Stimulated activated naive CD8-positive, alpha-beta T cell treated with anti-CD3 and anti-CD28 coated beads, Interleukin-15, Interleukin-2, amounts not matched to agents 100 ng/mL and 50 ng/mL, for 24 hours (primary cell): ENCODE measurements around the gene OSBPL6.
"Not testable (repeated sequence)": the region's sequence is repeated elsewhere in the genome, so short reads cannot be mapped to it uniquely, and the experiment has no call there.

Experiments used
- H3K27ac Mint-ChIP-seq: one replicate; pipeline ENCODE4 v1.8.0; 2021; ENCODE audit warnings: mild to moderate bottlenecking, mixed read lengths
- H3K27me3 Mint-ChIP-seq: one replicate; pipeline ENCODE4 v1.8.0; 2021; ENCODE audit warnings: mixed read lengths
- H3K36me3 Mint-ChIP-seq: one replicate; pipeline ENCODE4 v1.8.0; 2021; ENCODE audit warnings: low read depth, mixed read lengths
- H3K4me1 Mint-ChIP-seq: one replicate; pipeline ENCODE4 v1.8.0; 2021; ENCODE audit warnings: low read depth, mixed read lengths
- H3K4me3 Mint-ChIP-seq: one replicate; pipeline ENCODE4 v1.8.0; 2021; ENCODE audit warnings: mild to moderate bottlenecking, mixed read lengths
- H3K9me3 Mint-ChIP-seq: one replicate; pipeline ENCODE4 v1.8.0; 2021; ENCODE audit warnings: mixed read lengths

OSBPL6 gene

GRCh38 chr2:178335230-178335629 lies 140.9 kb downstream of the OSBPL6 start:
- no peaks in the 10 kb centered on the region for H3K4me1 Mint-ChIP-seq
- peaks cover 10% of the 10 kb centered on the region for H3K27me3 Mint-ChIP-seq
- no peaks in the 10 kb centered on the region for H3K9me3 Mint-ChIP-seq
- no peaks in the 10 kb centered on the region for H3K36me3 Mint-ChIP-seq
- no peak overlapping the region for H3K4me3 Mint-ChIP-seq
- H3K27ac Mint-ChIP-seq: no peak overlapping the region

DNA sequence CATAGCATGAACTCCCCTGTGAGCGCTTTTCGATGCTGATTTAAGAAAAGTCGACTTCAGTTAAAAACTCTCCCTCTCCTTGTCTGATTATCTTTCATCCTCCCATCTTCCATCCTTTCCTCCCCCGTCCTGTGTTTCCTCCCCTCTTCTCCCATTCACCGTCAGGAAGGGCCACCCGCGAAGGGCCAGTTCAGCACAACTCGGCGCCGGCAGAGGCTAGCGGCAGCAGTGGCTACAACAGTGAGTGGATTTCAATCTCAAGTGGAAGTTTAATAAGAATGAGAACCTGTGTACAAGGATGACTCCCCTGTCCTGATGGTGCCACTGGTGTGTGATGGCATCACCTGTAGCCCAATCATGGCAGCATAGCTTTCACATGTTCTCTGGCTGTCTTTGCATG lies 149.8 kb downstream of the OSBPL6 start:
- no peak overlapping the region for H3K4me3 Mint-ChIP-seq
- peaks cover 44% of the 10 kb centered on the region for H3K27me3 Mint-ChIP-seq
- no peaks in the 10 kb centered on the region for H3K4me1 Mint-ChIP-seq
- no peaks in the 10 kb centered on the region for H3K36me3 Mint-ChIP-seq
- H3K9me3 Mint-ChIP-seq: no peaks in the 10 kb centered on the region
- H3K27ac Mint-ChIP-seq: no peak overlapping the region

DNA sequence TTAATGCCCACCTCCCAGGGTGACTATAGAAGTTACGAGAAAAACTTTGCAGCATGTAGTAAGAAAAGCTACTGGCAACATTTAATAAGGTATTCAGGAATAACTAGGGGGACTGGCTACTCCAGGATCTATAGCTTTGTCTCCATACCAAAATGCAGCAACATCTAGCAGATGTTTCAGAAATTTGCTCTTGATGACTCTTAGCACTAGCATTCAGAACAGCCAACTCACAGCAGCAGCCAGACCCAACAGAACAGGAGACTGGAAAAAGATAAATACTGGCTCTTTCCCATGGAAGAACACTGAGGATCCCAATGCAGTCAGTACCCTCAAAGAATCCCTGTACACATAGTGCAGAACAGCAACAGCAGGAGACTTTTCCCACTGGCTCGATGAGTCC lies 151.6 kb downstream of the OSBPL6 start:
- Mint-ChIP-seq H3K4me3 (no peak overlapping the region), H3K36me3 (no peaks in the 10 kb centered on the region), H3K9me3 (no peaks in the 10 kb centered on the region), H3K4me1 (no peaks in the 10 kb centered on the region), H3K27ac (no peak overlapping the region), H3K27me3 (peaks cover 46% of the 10 kb centered on the region)

DNA sequence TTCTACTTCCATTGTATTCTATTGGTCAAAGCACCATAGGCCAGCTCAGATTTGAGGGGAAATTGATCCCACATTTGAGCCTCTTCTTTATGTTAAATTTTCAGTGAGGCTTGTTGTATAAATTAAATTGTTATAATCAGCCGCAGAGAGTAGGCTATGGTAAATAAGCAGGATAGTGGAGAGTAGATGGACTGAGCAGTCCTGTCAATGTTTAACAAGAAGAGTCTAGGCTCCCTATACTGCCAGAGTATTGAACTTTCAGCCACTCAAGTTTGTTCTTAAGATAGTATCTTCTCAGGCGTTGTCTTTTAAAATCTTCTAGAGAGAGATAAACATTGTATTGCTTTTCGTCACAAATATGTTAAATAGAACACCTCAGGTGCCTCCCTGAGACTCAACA lies 155.7 kb downstream of the OSBPL6 start:
- Mint-ChIP-seq H3K4me1 (no peaks in the 10 kb centered on the region), H3K27ac (no peak overlapping the region), H3K27me3 (peaks cover 49% of the 10 kb centered on the region), H3K4me3 (no peak overlapping the region), H3K9me3 (peaks cover 5% of the 10 kb centered on the region), H3K36me3 (no peaks in the 10 kb centered on the region)

- not testable (repeated sequence) for H3K9me3 Mint-ChIP-seq, H3K27ac Mint-ChIP-seq, H3K36me3 Mint-ChIP-seq, H3K4me1 Mint-ChIP-seq, H3K4me3 Mint-ChIP-seq
- H3K27me3 Mint-ChIP-seq: peaks cover 25% of the 10 kb centered on the region
These were observed 163.4 kb downstream of the OSBPL6 start for GRCh38 chr2:178357704-178358103.

- Mint-ChIP-seq H3K4me1 (no peaks in the 10 kb centered on the region), H3K27ac (no peak overlapping the region), H3K27me3 (peaks cover 21% of the 10 kb centered on the region), H3K9me3 (no peaks in the 10 kb centered on the region), H3K36me3 (no peaks in the 10 kb centered on the region), H3K4me3 (no peak overlapping the region)
These were observed 165.0 kb downstream of the OSBPL6 start for GRCh38 chr2:178359192-178359912.

DNA sequence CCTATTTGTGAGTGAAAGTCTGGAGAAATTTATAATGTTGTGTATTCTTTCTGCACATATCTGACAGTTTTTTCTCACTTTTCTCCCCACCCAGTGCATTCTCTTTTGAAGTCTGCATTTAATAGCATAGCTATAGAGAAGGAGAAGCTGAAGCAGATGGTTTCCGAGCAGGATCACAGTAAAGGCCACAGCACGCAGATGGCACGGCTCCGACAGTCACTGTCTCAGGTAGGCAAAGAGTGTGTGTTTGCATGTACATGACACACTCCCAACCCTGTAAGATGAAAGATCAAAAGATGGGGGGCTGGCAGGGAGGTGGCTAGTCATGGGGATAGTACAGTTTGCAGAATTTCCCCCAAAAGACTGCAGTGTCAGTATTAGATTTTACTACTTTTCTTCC lies 167.3 kb downstream of the OSBPL6 start:
- Mint-ChIP-seq H3K4me3 (no peak overlapping the region), H3K4me1 (no peaks in the 10 kb centered on the region), H3K36me3 (no peaks in the 10 kb centered on the region), H3K27ac (no peak overlapping the region), H3K9me3 (no peaks in the 10 kb centered on the region), H3K27me3 (peaks cover 10% of the 10 kb centered on the region)

- Mint-ChIP-seq H3K4me1 (no peaks in the 10 kb centered on the region), H3K4me3 (no peak overlapping the region), H3K27ac (no peak overlapping the region), H3K36me3 (no peaks in the 10 kb centered on the region), H3K9me3 (no peaks in the 10 kb centered on the region), H3K27me3 (peaks cover 10% of the 10 kb centered on the region)
These were observed 168.9 kb downstream of the OSBPL6 start for GRCh38 chr2:178363252-178363651.

DNA sequence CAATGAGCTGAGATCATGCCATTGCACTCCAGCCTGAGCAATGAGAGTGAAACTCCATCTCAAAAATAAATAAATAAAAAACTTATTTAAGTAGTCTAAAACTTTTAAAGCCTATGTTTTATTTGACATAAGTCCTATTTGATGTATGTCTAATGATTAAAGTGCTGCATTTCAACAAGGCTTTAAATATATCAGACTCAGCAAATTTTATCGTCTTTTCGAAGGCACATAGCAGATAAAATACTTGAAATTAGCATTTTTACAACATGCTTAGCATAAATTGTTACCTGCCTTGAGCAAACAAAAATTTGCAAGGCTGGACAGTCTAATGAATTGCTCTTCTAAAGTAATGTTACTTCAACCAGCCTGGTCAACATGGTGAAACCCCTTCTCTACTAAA lies 170.8 kb downstream of the OSBPL6 start:
- Mint-ChIP-seq H3K4me1 (no peaks in the 10 kb centered on the region), H3K9me3 (no peaks in the 10 kb centered on the region), H3K4me3 (no peak overlapping the region), H3K36me3 (no peaks in the 10 kb centered on the region), H3K27ac (no peak overlapping the region), H3K27me3 (peaks cover 10% of the 10 kb centered on the region)

DNA sequence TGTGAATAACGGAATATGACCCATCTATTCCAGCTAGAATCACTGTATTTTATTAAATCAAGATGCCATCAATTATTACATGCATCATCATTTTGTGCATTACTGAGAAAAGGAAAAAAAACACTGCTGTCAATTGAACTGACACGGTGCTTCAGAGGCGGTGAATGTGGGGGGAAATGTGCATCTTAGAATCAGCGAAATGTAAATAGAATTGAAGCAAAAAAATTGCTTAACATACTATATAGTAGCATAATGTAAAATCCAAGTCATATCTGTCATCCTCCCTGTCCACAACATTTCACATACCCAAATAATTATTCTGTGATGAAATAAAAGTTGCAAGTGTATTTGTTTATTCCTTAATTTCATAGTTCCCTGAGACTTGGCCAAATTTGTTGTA lies 172.1 kb downstream of the OSBPL6 start:
- Mint-ChIP-seq H3K4me1 (no peaks in the 10 kb centered on the region), H3K27ac (no peak overlapping the region), H3K36me3 (no peaks in the 10 kb centered on the region), H3K9me3 (no peaks in the 10 kb centered on the region), H3K4me3 (no peak overlapping the region), H3K27me3 (peaks cover 10% of the 10 kb centered on the region)

DNA sequence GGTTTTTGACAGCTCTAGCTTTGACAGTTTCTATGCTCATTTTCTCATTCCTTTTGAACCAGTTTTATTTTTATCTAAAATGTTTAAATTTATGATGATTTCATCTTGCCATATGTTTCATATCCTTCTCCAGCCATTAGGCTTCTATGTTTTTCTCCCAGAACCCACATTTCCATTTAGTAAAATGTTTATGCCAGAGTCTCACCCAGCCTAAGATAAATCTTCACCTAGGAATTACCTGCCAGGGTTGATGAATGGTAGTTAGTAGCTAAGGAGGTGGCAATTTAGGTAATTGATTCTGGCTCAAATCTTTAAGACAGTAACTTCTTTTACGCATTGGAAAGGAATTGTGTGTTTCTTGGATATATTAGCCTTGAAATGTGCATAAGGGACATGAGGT lies 173.0 kb downstream of the OSBPL6 start:
- no peaks in the 10 kb centered on the region for H3K36me3 Mint-ChIP-seq
- H3K27me3 Mint-ChIP-seq: peaks cover 12% of the 10 kb centered on the region
- H3K4me3 Mint-ChIP-seq: no peak overlapping the region
- H3K9me3 Mint-ChIP-seq: no peaks in the 10 kb centered on the region
- no peak overlapping the region for H3K27ac Mint-ChIP-seq
- H3K4me1 Mint-ChIP-seq: no peaks in the 10 kb centered on the region

DNA sequence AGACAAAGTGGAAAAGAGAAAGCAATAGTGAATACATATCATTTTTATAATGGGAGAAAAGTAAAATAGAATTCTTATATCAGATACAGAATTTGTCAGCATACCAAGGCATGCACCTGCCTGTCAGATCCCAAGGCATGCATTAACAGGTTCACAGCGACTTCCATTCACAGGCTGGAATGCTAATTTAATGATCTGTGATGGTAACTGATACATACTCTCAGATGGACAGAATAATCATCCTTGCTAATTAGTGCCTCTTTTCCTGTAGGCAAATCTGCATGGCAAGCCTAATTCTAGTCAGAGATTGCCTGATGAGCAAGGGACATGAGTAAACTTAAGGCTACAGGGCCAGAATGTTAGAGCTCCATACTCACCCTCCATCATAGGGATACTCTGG lies 180.6 kb downstream of the OSBPL6 start:
- Mint-ChIP-seq H3K36me3 (no peaks in the 10 kb centered on the region), H3K27ac (no peak overlapping the region), H3K4me3 (no peak overlapping the region), H3K9me3 (no peaks in the 10 kb centered on the region), H3K4me1 (no peaks in the 10 kb centered on the region), H3K27me3 (peaks cover 25% of the 10 kb centered on the region)

DNA sequence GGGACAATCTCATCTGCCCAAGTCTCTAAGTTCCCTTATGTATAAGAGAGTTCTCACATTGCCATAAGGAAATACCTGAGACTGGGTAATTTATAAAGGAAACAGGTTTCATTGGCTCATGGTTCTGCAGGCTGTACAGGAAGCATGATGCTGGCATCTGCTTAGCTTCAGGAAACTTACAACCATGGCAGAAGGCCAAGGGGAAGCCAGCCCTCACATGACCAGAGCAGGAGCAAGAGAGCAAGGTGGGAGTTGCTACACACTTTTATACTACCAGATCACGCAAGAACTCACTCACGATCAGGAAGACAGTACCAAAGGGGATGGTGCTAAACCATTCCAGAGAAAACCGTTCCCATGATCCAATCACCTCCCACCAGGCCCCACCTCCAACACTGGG lies 182.7 kb downstream of the OSBPL6 start:
- Mint-ChIP-seq H3K27me3 (peaks cover 25% of the 10 kb centered on the region), H3K36me3 (no peaks in the 10 kb centered on the region), H3K4me1 (no peaks in the 10 kb centered on the region), H3K4me3 (no peak overlapping the region), H3K9me3 (no peaks in the 10 kb centered on the region), H3K27ac (no peak overlapping the region)

DNA sequence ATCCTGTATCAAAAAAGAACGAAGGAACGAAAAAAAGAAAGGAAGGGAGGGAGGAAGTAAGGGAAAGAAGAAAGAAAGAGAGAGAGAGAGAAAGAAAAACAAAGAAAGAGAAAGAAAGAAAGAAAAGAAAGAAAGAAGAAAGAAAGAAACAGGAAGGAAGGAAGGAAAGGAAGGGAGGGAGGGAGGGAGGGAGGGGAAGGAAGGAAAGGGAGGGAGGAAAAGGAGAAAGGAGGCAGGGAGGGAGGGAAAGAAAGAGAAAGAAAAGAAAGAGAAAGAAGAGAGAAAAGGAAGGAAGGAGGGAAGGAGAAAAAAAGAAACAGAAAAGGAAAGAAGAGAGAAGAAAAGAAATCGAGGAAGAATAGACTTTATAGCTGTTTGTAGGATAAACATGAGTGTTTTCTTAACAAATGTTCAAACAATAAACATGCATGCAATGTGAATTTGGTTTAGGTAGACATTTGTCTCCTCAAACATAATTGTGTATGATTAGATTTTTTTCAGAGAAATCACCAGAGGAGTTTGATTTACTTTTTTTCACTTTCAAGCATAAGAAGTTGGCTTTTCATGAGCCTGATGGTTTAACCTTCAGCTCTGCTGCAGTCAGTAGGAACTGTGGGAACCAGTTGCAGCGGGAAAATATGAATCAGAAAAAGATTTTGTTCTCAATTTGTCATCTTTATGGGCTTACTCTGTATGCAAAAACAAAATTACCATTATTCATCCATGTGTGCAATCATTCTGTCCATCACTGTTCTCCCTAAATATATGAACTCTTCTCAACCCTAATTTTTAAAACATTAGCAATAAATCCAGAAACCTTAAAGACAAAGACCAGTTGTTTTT lies 185.1 kb downstream of the OSBPL6 start:
- H3K9me3 Mint-ChIP-seq: no peaks in the 10 kb centered on the region
- peaks cover 14% of the 10 kb centered on the region for H3K27me3 Mint-ChIP-seq
- H3K4me3 Mint-ChIP-seq: no peak overlapping the region
- H3K27ac Mint-ChIP-seq: no peak overlapping the region
- no peaks in the 10 kb centered on the region for H3K4me1 Mint-ChIP-seq
- H3K36me3 Mint-ChIP-seq: no peaks in the 10 kb centered on the region

GRCh38 chr2:178380763-178381162 lies 186.5 kb downstream of the OSBPL6 start:
- no peaks in the 10 kb centered on the region for H3K9me3 Mint-ChIP-seq
- H3K4me3 Mint-ChIP-seq: no peak overlapping the region
- H3K4me1 Mint-ChIP-seq: no peaks in the 10 kb centered on the region
- H3K27me3 Mint-ChIP-seq: peaks cover 5% of the 10 kb centered on the region
- H3K27ac Mint-ChIP-seq: no peak overlapping the region
- H3K36me3 Mint-ChIP-seq: no peaks in the 10 kb centered on the region

DNA sequence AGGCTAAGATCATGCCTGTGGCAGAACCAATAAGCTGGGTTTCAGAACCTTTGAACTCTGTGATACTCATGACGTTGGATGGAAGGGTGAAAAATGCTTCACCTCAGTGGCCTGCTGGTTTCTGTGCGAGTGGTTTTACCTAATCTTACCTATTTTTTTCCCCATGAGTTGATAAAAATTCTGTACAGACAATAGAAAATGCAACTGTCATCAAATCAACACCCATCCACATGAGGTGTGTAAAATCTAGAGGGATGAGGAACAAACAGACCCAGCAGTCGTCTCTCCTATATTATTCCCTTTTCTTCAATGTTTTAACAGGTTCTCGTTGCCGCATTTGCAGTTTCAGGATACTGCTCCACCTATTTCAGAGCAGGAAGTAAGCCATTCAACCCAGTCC lies 189.4 kb downstream of the OSBPL6 start:
- H3K4me3 Mint-ChIP-seq: no peak overlapping the region
- H3K9me3 Mint-ChIP-seq: no peaks in the 10 kb centered on the region
- H3K27ac Mint-ChIP-seq: no peak overlapping the region
- H3K4me1 Mint-ChIP-seq: no peaks in the 10 kb centered on the region
- H3K27me3 Mint-ChIP-seq: no peaks in the 10 kb centered on the region
- H3K36me3 Mint-ChIP-seq: no peaks in the 10 kb centered on the region
